ENCODE results near the gene ARF4.

The ARF4 gene

GRCh38 chr3:57575966-57576626 lies 21.0 kb downstream of the ARF4 start:
- DNase-seq: no peak

- DNase-seq: no peak
Observed at GRCh38 chr3:57572096-57572495, 25.0 kb downstream of the ARF4 start.

- no peak for DNase-seq
Observed at GRCh38 chr3:57570878-57571277, 26.3 kb downstream of the ARF4 start.

- DNase-seq: no peak
Observed at GRCh38 chr3:57569859-57570450, 27.2 kb downstream of the ARF4 start.

- no peak for DNase-seq
Observed at GRCh38 chr3:57559526-57559925, 37.6 kb downstream of the ARF4 start.

GRCh38 chr3:57557085-57557537 lies 40.0 kb downstream of the ARF4 start:
- DNase-seq: peak; percentile 6 to 8

GRCh38 chr3:57556459-57557084 lies 40.6 kb downstream of the ARF4 start:
- DNase-seq: peak in 1 of 2 experiments; percentile 20

GRCh38 chr3:57555738-57556458 lies 41.2 kb downstream of the ARF4 start, which contains the start of gene PDE12:
Gene PDE12 (plus strand): TSS chr3:57556274. CDS start chr3:57556380, 106 bp downstream.
- DNase-seq: peak; percentile 81 to 86

GRCh38 chr3:57555306-57555705 lies 41.8 kb downstream of the ARF4 start:
- peak in 1 of 2 experiments; percentile 0 for DNase-seq

GRCh38 chr3:57546616-57547015 lies 50.5 kb downstream of the ARF4 start:
- peak in 1 of 2 experiments; percentile 22 for DNase-seq

- no peak for DNase-seq
Observed at GRCh38 chr3:57545636-57546268, 51.4 kb downstream of the ARF4 start.

- DNase-seq: peak; percentile 38 to 75
Observed at GRCh38 chr3:57544181-57545125, 52.7 kb downstream of the ARF4 start, which contains the start of gene DNAH12. Gene DNAH12 (minus strand): TSS chr3:57544344. CDS start chr3:57542870, 1,474 bp downstream.

GRCh38 chr3:57538465-57538864 lies 58.7 kb downstream of the ARF4 start:
- DNase-seq: no peak

- peak in 1 of 2 experiments; percentile 0 for DNase-seq
Observed at GRCh38 chr3:57530071-57530608, 67.0 kb downstream of the ARF4 start.
